Mammary epithelial cell (primary cell): ENCODE data around the gene MAPRE2.

ENCODE experiments used
- CTCF ChIP-seq, 2 donors: IDR thresholded peaks in 1 of 2; conservative IDR thresholded peaks in 1 of 2; 2 replicates each; pipeline ENCODE4 v1.5.1; 2011 to 2012; ENCODE audit warnings: inconsistent platforms in 2 of 2, low read length in 2 of 2, mild to moderate bottlenecking in 2 of 2, control low read depth in 1 of 2, low read depth in 1 of 2; ENCODE audit not compliant: insufficient read depth in 1 of 2; ENCODE audit errors: extremely low read depth in 1 of 2
- EZH2 ChIP-seq: IDR thresholded peaks from 2 replicates; pipeline ENCODE4 v1.6.1; 2012; ENCODE audit warnings: low read length, inconsistent platforms, borderline replicate concordance

GRCh38 chr18:35062408-35062807 lies 21.2 kb downstream of the MAPRE2 start:
- TF ChIP-seq CTCF (conservative IDR thresholded peaks at IDR 0.05 in 1 of 2, IDR thresholded peaks at IDR 0.05 in 1 of 2; ENCODE audit: extremely low read depth in 1 of 2, insufficient read depth in 1 of 2, low read depth in 1 of 2, low read length in 2 of 2) (no peak), EZH2 (no peak)
